PC-3 (cell line): Measurements from ENCODE around the gene MT1B. TPM values are rescaled to one million over a fixed set of nuclear protein-coding genes. Genes with fewer than 3 reads are reported as not detected.

Experiments used
- ATAC-seq: fragments of 200-7000 bp; cut with Tn5 transposase; 2 replicates; pipeline ENCODE4 v1.9.1; 2020; ENCODE audit warnings: mild to moderate bottlenecking, moderate library complexity
- BruUV-seq: library from RNA; stranded (reverse); fragments of 400-500 nt; replicated peaks from 2 replicates; lab custom pipeline; 2021; lab: Mats Ljungman, UMichigan
- CTCF ChIA-PET: fragments of 300-600 bp; sonication (Branson Sonifier 250); formaldehyde crosslinking; loops from one replicate; lab custom pipeline; 2022; ENCODE audit warnings: antibody characterized with exemption; lab: Charles Lee
- POLR2A ChIA-PET: fragments of 300-600 bp; sonication (Branson Sonifier 250); formaldehyde crosslinking; loops from one replicate; lab custom pipeline; 2022; ENCODE audit warnings: antibody characterized with exemption; ENCODE audit not compliant: unreplicated experiment; lab: Charles Lee
- DNase-seq: peaks from one replicate; pipeline ENCODE4 v3.0.0-alpha.2; 2015
- H2AFZ ChIP-seq: fragments of 300-600 bp; sonication (generic); 2 replicates; pipeline ENCODE4 v1.6.0; 2016; ENCODE audit warnings: antibody characterized with exemption, low read length
- H3F3A ChIP-seq: fragments of 300-600 bp; sonication (generic); one replicate; pipeline ENCODE4 v1.6.0; 2017; ENCODE audit warnings: antibody characterized with exemption, low read length, control low read depth, mild to moderate bottlenecking; ENCODE audit not compliant: unreplicated experiment
- H3K27ac ChIP-seq: fragments of 300-600 bp; sonication (generic); 2 replicates; pipeline ENCODE4 v1.5.1; 2016; ENCODE audit warnings: mild to moderate bottlenecking, low read length
- H3K27me3 ChIP-seq: fragments of 300-600 bp; sonication (generic); 2 replicates; pipeline ENCODE4 v1.6.1; 2016; ENCODE audit warnings: low read length, mixed read lengths
- H3K36me3 ChIP-seq: fragments of 300-600 bp; sonication (generic); 2 replicates; pipeline ENCODE4 v1.6.1; 2016; ENCODE audit warnings: low read depth, mixed run types, low read length, mixed read lengths
- H3K4me1 ChIP-seq: fragments of 300-600 bp; sonication (generic); 2 replicates; pipeline ENCODE4 v1.5.1; 2016; ENCODE audit warnings: low read length; ENCODE audit not compliant: insufficient read depth
- H3K4me2 ChIP-seq: fragments of 300-600 bp; sonication (generic); 2 replicates; pipeline ENCODE4 v1.6.0; 2016; ENCODE audit warnings: low read length
- H3K4me3 ChIP-seq: fragments of 300-600 bp; sonication (generic); 2 replicates; pipeline ENCODE4 v1.5.1; 2016; ENCODE audit warnings: mild to moderate bottlenecking, low read length, mixed read lengths
- H3K79me2 ChIP-seq: fragments of 300-600 bp; sonication (generic); 2 replicates; pipeline ENCODE4 v1.6.1; 2017; ENCODE audit warnings: low read length, mixed read lengths
- H3K9ac ChIP-seq: fragments of 300-600 bp; sonication (generic); 2 replicates; pipeline ENCODE4 v1.6.0; 2016; ENCODE audit warnings: mild to moderate bottlenecking, low read length
- H3K9me2 ChIP-seq: fragments of 300-600 bp; sonication (generic); replicated peaks from 2 replicates; pipeline ENCODE4 v1.6.1; 2016; ENCODE audit warnings: mixed run types, low read length, mixed read lengths
- H3K9me3 ChIP-seq: fragments of 300-600 bp; sonication (generic); 2 replicates; pipeline ENCODE4 v1.6.1; 2016; ENCODE audit warnings: low read length, mixed read lengths
- H4K20me1 ChIP-seq: fragments of 300-600 bp; sonication (generic); 2 replicates; pipeline ENCODE4 v1.6.1; 2016; ENCODE audit warnings: low read length, mixed read lengths
- CTCF ChIP-seq: fragments of 300-600 bp; sonication (generic); conservative IDR thresholded peaks from 2 replicates; pipeline ENCODE4 v1.5.1; 2017; ENCODE audit warnings: antibody characterized with exemption, low read depth, mild to moderate bottlenecking, low read length
- EZH2 ChIP-seq: fragments of 300-600 bp; sonication (generic); IDR thresholded peaks from one replicate; pipeline ENCODE4 v1.6.1; 2017; ENCODE audit warnings: antibody characterized with exemption, mild to moderate bottlenecking, low read length; ENCODE audit not compliant: unreplicated experiment
- EZH2phosphoT487 ChIP-seq: fragments of 300-600 bp; sonication (generic); IDR thresholded peaks from 2 replicates; pipeline ENCODE4 v1.6.1; 2018; ENCODE audit warnings: mild to moderate bottlenecking, antibody characterized with exemption, low read length, borderline replicate concordance
- intact Hi-C: fragments of 100-400 bp; cut with micrococcal nuclease; formaldehyde crosslinking; loops from 2 replicates; pipeline ENCODE4 v1.9.0; 2023
- total RNA-seq: library from RNA; depleted of rRNA; stranded (reverse); fragments of >200 nt; gene quantifications from 2 replicates; pipeline ENCODE4 v1.2.3, GENCODE V29; 2014

Gene MT1B
- total RNA-seq, 1 experiment from 2014 or later, result not detected

GRCh38 chr16:56697456-56698155, 45.9 kb downstream of the MT1B start:
- H3K4me3 ChIP-seq, result no peak overlapping the region
- BruUV-seq, result no TSS peak
- no peaks in the 10 kb centered on the region for H3K27me3 ChIP-seq
- no peak overlapping the region for H3K9ac ChIP-seq
- H3K4me2 ChIP-seq, result no peak overlapping the region
- no peaks in the 10 kb centered on the region for H3K9me2 ChIP-seq
- no peaks in the 10 kb centered on the region for H3K79me2 ChIP-seq
- H3F3A ChIP-seq, result no peaks in the 10 kb centered on the region
- DNase-seq (no peak), ATAC-seq (no peak)
- intact Hi-C loops, result no loop called here
- no peaks in the 10 kb centered on the region for H4K20me1 ChIP-seq
- H3K4me1 ChIP-seq, result peaks cover 12% of the 10 kb centered on the region
- H3K27ac ChIP-seq, result no peak overlapping the region
- TF ChIP-seq EZH2phosphoT487, result no peak
- no peak for TF ChIP-seq EZH2
- no peak for TF ChIP-seq CTCF
- no peaks in the 10 kb centered on the region for H3K9me3 ChIP-seq
- CTCF ChIA-PET, result no interaction called here
- H2AFZ ChIP-seq, result no peak overlapping the region
- no peaks in the 10 kb centered on the region for H3K36me3 ChIP-seq
- POLR2A ChIA-PET, result no interaction called here

- intact Hi-C loops, result no loop called here
- no peaks in the 10 kb centered on the region for H3K36me3 ChIP-seq
- CTCF ChIA-PET, result interaction anchor here (0.6 to 1.4 kb wide), 3 partner anchors 53 to 124 kb away, joined by 4 to 17 read pairs (median 7); no protein-coding TSS in a partner anchor
- no peaks in the 10 kb centered on the region for H3K9me3 ChIP-seq
- H3K27ac ChIP-seq, result no peak overlapping the region
- no peaks in the 10 kb centered on the region for H3F3A ChIP-seq
- no peak overlapping the region for H3K4me2 ChIP-seq
- no peak for ATAC-seq
- no peaks in the 10 kb centered on the region for H3K79me2 ChIP-seq
- peaks cover 12% of the 10 kb centered on the region for H3K4me1 ChIP-seq
- no peaks in the 10 kb centered on the region for H4K20me1 ChIP-seq
- no peak for TF ChIP-seq EZH2phosphoT487
- TF ChIP-seq CTCF, result no peak
- no peak for TF ChIP-seq EZH2
- no peak overlapping the region for H2AFZ ChIP-seq
- H3K4me3 ChIP-seq, result no peak overlapping the region
- no peaks in the 10 kb centered on the region for H3K9me2 ChIP-seq
- no peak overlapping the region for H3K9ac ChIP-seq
- no peak for DNase-seq
- POLR2A ChIA-PET, result no interaction called here
- BruUV-seq, result no TSS peak
- H3K27me3 ChIP-seq, result no peaks in the 10 kb centered on the region
These were observed 48.5 kb downstream of the MT1B start for GRCh38 chr16:56700195-56700594.

GRCh38 chr16:56700631-56701030, 48.9 kb downstream of the MT1B start:
- H3K4me1 ChIP-seq, result peaks cover 12% of the 10 kb centered on the region
- no peaks in the 10 kb centered on the region for H4K20me1 ChIP-seq
- ChIA-PET POLR2A (interaction anchor here (0.6 kb wide), 1 partner anchor 89 kb away, joined by 3 read pairs; no protein-coding TSS in a partner anchor), CTCF (interaction anchor here (0.6 to 1.4 kb wide), 3 partner anchors 53 to 124 kb away, joined by 4 to 17 read pairs (median 7); no protein-coding TSS in a partner anchor)
- H3K36me3 ChIP-seq, result no peaks in the 10 kb centered on the region
- DNase-seq, result no peak
- H3K9me2 ChIP-seq, result no peaks in the 10 kb centered on the region
- intact Hi-C loops, result no loop called here
- H3K79me2 ChIP-seq, result no peaks in the 10 kb centered on the region
- H3K9me3 ChIP-seq, result no peaks in the 10 kb centered on the region
- H3K27ac ChIP-seq, result no peak overlapping the region
- no TSS peak for BruUV-seq
- H2AFZ ChIP-seq, result no peak overlapping the region
- no peaks in the 10 kb centered on the region for H3K27me3 ChIP-seq
- H3K4me2 ChIP-seq, result no peak overlapping the region
- H3K9ac ChIP-seq, result no peak overlapping the region
- no peak for ATAC-seq
- TF ChIP-seq EZH2, result no peak
- no peak for TF ChIP-seq EZH2phosphoT487
- TF ChIP-seq CTCF, result no peak
- no peaks in the 10 kb centered on the region for H3F3A ChIP-seq
- H3K4me3 ChIP-seq, result no peak overlapping the region
